ENCODE results near the gene GLI3.

The GLI3 gene

DNA sequence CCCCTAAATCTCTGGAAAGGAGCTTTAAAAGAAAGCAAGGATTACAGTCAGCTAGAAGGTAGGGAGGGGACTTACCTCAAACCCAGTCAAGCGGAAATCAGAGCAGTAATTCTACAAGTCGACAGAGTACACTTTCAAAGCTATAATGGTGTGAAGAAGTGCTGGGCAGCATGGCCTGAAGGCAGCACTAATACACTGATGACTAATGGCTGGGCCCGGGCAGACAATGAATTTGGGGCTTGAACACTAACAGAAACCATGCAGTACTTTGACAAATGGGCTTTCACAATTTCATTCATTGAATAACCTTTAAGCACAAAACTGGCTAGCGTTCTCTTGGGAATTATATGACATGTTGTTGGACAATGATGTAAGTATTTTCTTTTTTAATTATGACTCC, 4.7 kb downstream of the GLI3 start:
- peak overlapping the region; percentile 24; the same call in 1 of the 2 replicates for H3K27ac ChIP-seq
- TF ChIP-seq, protein P1, sequence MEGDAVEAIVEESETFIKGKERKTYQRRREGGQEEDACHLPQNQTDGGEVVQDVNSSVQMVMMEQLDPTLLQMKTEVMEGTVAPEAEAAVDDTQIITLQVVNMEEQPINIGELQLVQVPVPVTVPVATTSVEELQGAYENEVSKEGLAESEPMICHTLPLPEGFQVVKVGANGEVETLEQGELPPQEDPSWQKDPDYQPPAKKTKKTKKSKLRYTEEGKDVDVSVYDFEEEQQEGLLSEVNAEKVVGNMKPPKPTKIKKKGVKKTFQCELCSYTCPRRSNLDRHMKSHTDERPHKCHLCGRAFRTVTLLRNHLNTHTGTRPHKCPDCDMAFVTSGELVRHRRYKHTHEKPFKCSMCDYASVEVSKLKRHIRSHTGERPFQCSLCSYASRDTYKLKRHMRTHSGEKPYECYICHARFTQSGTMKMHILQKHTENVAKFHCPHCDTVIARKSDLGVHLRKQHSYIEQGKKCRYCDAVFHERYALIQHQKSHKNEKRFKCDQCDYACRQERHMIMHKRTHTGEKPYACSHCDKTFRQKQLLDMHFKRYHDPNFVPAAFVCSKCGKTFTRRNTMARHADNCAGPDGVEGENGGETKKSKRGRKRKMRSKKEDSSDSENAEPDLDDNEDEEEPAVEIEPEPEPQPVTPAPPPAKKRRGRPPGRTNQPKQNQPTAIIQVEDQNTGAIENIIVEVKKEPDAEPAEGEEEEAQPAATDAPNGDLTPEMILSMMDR (IDR thresholded peaks at IDR 0.05): no peak
- no peak for TF ChIP-seq ZFX (IDR thresholded peaks at IDR 0.05; ENCODE audit: borderline replicate concordance)

DNA sequence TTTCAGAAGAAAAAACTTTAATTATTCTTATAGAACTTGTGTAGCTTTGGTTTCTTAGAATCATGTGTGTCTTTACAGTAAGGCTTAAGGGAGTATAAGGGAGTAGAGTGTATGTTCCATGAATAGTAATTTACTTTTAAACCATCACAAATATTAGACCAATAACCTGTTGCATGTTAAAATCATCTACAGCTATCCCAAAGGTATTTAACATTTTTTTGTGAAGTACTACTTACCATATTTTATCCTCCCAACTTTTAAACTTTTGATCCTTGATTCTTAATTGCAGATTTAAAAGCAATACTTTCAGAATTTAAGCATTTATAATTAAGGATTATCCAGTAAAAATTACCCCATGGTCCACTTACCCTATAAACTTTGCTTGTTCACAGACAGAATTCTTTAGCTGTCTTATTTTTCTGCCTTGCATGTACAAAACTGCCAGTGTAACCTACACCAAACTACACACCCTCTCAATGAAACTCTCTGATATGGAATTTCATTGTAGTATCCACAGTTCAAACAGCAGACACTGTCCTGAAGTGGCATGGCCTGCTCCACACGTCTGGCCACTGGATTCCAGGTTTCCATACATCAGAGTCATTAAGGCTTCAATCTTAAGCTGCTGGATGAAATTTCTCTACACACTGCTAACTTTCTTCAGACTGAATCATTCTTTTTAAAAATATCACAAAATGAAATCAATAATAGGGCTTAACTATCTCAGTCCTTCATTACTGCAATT, 5.8 kb downstream of the GLI3 start:
- no peak overlapping the region for H3K27ac ChIP-seq
- TF ChIP-seq, protein P1 (IDR thresholded peaks at IDR 0.05): no peak

DNA sequence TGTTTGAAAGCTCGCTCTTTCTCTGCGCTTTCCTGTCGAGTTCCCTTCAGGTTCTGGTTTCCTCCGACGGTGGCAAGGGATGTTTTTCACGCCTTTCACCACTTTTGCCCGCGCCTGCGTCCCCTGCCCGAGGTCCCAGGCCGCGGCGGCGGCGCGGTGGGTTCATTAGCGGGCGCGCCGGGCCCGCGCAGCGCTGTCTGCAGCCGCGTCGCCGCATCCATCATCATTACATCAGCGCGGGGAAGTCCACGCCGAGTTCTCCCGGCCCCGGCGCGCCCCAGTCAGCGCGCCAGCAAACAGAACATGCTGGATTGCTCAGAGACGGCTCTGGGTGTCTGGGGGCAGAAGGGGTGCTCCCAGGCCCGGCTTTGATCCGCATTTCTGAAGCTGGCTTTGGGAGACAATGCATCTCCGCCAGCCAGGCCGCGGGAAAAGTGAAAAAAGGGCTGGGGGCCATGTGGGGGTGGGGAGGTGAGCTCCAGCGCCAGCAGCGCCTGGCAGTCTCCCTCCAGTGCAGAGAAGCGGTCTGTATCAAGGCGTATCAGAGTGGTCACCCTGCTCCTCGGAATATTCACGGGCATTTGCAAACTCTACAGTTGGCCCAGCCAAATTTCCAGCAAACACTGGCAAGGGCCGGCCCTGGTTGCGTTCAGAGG, 8.9 kb downstream of the GLI3 start:
- no peak overlapping the region for H3K27ac ChIP-seq
- TF ChIP-seq ZFX (IDR thresholded peaks at IDR 0.05; ENCODE audit: borderline replicate concordance): no peak
- TF ChIP-seq, protein P1 (IDR thresholded peaks at IDR 0.05): no peak

DNA sequence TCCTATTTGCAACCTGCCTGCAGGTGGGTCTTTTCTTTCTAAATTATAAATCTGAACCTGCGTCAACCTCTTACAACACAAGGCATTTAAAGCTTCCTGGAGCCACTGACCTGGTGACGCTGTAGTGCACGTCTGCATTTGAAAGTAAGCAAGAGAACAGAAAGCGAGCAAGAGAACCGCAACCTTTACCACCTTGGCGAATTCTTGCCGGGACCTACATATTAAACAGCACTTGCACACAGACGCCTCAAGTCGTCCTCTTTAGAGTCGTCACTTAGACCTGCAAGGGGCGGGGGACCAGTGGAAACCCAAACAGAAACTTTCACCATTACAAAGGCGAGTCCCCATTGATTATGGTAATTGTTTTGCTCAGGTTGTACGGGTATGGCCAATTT, 9.5 kb downstream of the GLI3 start:
- H3K27ac ChIP-seq: no peak overlapping the region
- no peak for TF ChIP-seq ZFX (IDR thresholded peaks at IDR 0.05; ENCODE audit: borderline replicate concordance)
- TF ChIP-seq, protein P1 (IDR thresholded peaks at IDR 0.05): no peak

DNA sequence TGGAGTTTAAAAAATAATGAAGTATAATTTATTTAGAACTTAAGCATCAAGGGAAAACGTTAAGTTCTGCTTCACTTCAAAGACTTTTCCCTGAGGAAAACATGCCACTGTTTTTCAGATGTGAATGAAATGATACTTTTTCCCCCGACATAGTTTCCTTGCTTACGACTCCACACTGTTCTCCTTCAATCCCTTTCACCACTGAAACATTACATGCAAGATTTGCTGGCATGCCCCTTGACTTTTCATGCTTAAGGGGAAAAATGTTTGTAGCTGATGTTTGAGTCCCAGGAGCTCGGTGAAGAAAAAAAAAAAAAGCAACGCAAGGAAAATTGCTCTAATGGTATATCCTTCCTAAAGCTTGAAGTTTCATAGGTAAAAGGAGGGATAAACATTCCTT, 10.0 kb downstream of the GLI3 start:
- TF ChIP-seq ZFX (IDR thresholded peaks at IDR 0.05; ENCODE audit: borderline replicate concordance): no peak
- TF ChIP-seq, protein P1 (IDR thresholded peaks at IDR 0.05): no peak
- no peak overlapping the region for H3K27ac ChIP-seq

DNA sequence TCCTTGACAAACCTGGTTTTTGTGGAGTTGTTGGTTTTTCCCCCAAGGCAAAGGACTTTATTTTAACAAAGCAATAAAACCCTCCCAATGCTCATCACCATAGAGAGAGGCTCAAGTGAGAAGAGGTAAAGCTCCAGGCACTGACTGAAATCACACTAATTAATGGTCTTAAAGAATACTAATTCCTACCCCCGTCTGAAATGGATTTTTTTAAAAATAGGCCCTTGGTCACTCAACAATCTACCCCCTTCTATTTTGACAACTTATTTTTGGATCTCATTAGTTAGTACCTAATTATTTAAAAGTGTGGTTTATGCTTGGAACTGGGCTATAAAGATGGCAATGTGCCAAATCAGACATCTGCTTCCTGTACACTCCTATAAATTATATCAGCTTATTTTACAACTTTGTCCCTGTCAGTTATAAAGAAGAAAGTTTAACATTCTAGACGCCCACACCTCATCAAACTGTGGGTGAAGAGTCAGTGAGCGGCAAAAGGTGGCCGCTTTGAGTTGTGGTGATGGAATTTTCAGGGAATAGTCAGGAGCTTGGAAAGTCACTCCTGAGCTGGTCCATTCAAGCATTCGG, 10.6 kb downstream of the GLI3 start:
- no peak overlapping the region for H3K27ac ChIP-seq
- no peak for TF ChIP-seq ZFX (IDR thresholded peaks at IDR 0.05; ENCODE audit: borderline replicate concordance)
- TF ChIP-seq, protein P1 (IDR thresholded peaks at IDR 0.05): no peak

Data from 22Rv1 (cell line).